Cardiac muscle cell (in vitro differentiated cells and primary cell): ENCODE data around the gene COA8. TPM values are rescaled to one million over a fixed set of nuclear protein-coding genes. Genes with fewer than 3 reads are reported as not detected.

Experiments
- DNase-seq, 2 donors: peaks; one replicate each; pipeline versions ENCODE4 v3.0.0 to v3.0.0-alpha.2; 2010 to 2017; ENCODE audit warnings: low read depth in 1 of 2, low spot score in 1 of 2
- H3K27ac ChIP-seq: fragments of 200-600 bp; sonication (generic); 2 replicates; pipeline ENCODE4 v1.5.1; 2016
- H3K27me3 ChIP-seq: fragments of 200-600 bp; sonication (generic); 2 replicates; pipeline ENCODE4 v1.6.0; 2016; ENCODE audit warnings: control low read depth
- H3K36me3 ChIP-seq: fragments of 200-600 bp; sonication (generic); 2 replicates; pipeline ENCODE4 v1.5.1; 2016; ENCODE audit warnings: control low read depth
- H3K4me1 ChIP-seq: fragments of 200-600 bp; sonication (generic); 2 replicates; pipeline ENCODE4 v1.8.1; 2017; ENCODE audit warnings: low read depth, mild to moderate bottlenecking, mixed run types
- H3K4me3 ChIP-seq: fragments of 200-600 bp; sonication (generic); 2 replicates; pipeline ENCODE4 v1.5.1; 2016; ENCODE audit warnings: mild to moderate bottlenecking
- H3K9me3 ChIP-seq: fragments of 200-600 bp; sonication (generic); 2 replicates; pipeline ENCODE4 v1.5.1; 2017; ENCODE audit warnings: low read depth, mild to moderate bottlenecking, control low read depth
- polyA plus RNA-seq: library from polyadenylated mRNA; unstranded; fragments of >200 nt; fragmentation: Nextera tagmentation; extraction: Ambion mirVana; gene quantifications from 2 replicates; pipeline ENCODE4 v1.2.1, GENCODE V29; 2016
- total RNA-seq: library from RNA; depleted of rRNA; stranded (reverse); fragments of >200 nt; gene quantifications from 2 replicates; pipeline ENCODE4 v1.2.3, GENCODE V29; 2016
- TF ChIP-seq, protein P1 (sequence below): IDR thresholded peaks from 2 replicates; pipeline ENCODE4 v1.5.1; 2012; ENCODE audit warnings: low read depth, mild to moderate bottlenecking, low read length

The COA8 gene
- total and polyA plus RNA-seq, 2 experiments from 2014 or later, result 31.3 to 68.2 TPM

DNA sequence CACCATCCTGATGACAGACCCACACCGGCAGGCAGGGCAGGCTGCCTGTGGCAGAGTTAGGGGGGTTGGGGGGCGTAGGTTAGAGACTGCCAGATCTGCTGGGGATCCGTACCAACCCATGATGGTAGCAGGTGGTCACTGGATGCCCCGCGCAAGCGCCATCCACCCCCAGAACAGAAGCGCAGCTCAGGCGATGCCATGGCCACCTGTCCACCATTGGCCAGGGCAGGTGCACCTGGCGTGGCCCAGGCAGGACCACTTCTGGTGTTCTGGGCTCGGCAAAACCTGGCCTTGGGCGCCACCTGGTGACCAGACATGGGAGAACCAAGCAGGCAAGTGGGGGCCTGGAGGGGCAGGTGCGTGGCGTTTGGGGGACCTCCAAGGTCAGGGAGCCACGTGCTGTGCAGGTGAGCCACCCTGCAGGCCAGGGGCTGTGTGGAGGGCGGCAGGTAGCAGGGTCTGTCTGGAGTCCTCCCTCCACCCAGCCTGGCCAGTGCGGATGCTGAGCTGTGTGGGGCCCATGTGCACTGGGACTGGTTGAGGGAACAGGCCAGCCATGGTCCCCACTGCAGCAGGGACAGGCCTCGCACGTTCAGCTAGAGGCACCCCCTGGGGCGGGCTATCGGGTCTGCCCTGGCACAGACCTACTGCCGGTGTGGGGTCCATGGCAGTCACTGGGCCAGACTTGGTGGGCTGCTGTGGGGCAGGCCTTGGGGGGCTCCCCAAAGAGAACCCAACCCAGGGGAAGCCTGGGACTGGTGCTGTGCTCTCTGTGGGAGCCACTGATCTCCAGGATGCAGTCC, 15.9 kb upstream of the COA8 start:
- no peaks in the 10 kb centered on the region for H3K27me3 ChIP-seq
- TF ChIP-seq, protein P1, sequence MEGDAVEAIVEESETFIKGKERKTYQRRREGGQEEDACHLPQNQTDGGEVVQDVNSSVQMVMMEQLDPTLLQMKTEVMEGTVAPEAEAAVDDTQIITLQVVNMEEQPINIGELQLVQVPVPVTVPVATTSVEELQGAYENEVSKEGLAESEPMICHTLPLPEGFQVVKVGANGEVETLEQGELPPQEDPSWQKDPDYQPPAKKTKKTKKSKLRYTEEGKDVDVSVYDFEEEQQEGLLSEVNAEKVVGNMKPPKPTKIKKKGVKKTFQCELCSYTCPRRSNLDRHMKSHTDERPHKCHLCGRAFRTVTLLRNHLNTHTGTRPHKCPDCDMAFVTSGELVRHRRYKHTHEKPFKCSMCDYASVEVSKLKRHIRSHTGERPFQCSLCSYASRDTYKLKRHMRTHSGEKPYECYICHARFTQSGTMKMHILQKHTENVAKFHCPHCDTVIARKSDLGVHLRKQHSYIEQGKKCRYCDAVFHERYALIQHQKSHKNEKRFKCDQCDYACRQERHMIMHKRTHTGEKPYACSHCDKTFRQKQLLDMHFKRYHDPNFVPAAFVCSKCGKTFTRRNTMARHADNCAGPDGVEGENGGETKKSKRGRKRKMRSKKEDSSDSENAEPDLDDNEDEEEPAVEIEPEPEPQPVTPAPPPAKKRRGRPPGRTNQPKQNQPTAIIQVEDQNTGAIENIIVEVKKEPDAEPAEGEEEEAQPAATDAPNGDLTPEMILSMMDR, result peak; percentile 80
- peak; percentile 59 to 69 for DNase-seq
- no peaks in the 10 kb centered on the region for H3K9me3 ChIP-seq
- no peak overlapping the region for H3K4me3 ChIP-seq
- no peak overlapping the region for H3K27ac ChIP-seq
- no peaks in the 10 kb centered on the region for H3K36me3 ChIP-seq
- H3K4me1 ChIP-seq, result peaks cover 6% of the 10 kb centered on the region

DNA sequence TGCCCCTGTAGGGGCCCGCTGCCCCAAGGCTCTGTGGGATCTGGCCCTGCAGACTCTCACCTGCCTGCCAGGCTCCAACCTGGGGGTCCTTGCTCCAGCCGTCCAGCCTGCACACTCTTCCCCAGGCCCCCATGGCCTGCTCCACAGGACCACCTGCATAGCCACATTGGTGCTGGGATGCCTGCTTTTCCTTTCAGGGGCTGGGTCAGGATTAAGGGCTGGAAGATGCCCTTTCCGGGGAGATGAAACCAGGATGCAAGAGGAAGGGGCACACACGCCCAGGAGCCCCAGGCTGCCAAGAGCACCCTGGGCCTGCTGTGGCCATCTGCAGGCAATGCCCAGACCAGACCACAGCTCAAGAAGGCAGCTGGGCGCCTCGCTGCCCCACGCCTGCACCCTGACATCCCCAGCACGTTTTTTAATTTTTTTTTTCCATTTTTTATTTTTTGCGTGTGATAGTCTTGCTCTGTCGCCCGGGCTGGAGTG, 15.3 kb upstream of the COA8 start:
- no peak for DNase-seq
- Histone ChIP-seq H3K4me1 (peaks cover 5% of the 10 kb centered on the region), H3K9me3 (no peaks in the 10 kb centered on the region), H3K27me3 (no peaks in the 10 kb centered on the region), H3K27ac (no peak overlapping the region), H3K4me3 (no peak overlapping the region), H3K36me3 (no peaks in the 10 kb centered on the region)
- TF ChIP-seq, protein P1, result no peak

DNA sequence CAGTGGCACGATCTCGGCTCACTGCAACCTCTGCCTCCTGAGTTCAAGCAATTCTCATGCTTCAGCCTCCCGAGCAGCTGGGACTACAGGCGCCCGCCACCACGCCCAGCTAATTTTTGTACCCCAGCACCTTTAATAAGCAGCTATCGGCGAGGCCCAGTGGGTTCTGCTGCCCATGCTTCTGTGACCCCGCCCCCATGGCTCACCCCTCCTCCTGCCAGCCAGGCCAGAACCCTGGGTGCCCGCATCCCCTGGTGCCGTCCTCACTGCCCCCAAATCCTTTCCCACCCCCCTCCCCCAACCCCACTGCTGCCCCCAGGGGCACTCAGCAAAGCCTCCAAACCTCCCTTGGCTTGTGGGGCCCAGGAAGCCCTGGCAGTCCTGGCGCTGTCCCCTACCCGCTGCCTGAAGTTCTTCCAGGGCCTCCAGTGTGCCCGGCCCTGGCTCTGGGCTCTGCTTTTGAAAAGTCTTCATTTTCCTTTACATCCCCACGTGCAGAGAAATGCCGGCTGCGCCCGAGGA, 14.8 kb upstream of the COA8 start:
- no peak overlapping the region for H3K27ac ChIP-seq
- TF ChIP-seq, protein P1, result no peak
- peaks cover under 1% of the 10 kb centered on the region for H3K4me1 ChIP-seq
- DNase-seq, result no peak
- no peaks in the 10 kb centered on the region for H3K9me3 ChIP-seq
- no peaks in the 10 kb centered on the region for H3K36me3 ChIP-seq
- H3K4me3 ChIP-seq, result no peak overlapping the region
- no peaks in the 10 kb centered on the region for H3K27me3 ChIP-seq

DNA sequence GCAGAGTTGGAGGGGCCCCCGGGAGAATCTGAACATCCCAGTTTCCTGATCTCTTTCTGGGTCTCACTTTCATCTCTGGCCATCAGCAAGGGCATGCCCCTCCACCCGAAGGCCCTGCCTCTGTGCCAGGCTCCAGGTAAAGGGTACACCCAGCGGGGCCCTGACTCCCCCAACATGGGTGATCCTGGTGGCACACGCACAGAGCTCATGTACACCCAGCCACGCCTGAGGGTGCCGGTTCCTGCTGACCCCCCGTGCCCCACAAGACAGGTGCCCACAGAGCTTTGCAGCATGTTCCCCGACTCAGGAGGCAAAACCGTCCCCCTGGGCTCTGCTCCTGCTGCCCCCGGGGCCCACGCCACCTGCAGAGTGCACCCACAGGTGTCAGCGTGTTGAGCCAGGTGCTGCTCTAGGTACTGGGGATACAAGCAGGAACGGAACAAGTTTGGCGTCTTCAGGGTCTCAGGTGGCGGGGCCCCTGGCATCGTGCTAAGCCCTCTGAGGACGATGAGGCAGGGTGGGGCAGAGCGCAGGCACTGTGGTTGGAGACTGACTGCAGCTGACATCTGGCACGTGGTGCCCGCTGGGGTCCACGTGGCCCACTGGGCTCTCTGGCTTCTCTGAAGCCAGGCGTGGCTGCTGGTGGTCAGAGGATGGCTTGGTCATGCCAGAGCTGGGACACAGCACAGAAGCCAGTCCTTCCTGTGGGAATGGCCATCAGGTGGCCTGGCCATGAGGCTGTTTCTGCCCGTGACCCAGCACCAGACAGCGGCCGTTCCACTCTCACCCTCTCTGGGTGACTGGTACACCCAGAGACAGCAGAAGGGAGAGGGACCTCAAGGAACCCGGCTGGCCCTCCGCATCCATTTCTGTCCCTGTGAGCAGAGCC, 14.1 kb upstream of the COA8 start:
- no peaks in the 10 kb centered on the region for H3K4me1 ChIP-seq
- no peaks in the 10 kb centered on the region for H3K9me3 ChIP-seq
- H3K4me3 ChIP-seq, result no peak overlapping the region
- H3K27me3 ChIP-seq, result no peaks in the 10 kb centered on the region
- H3K27ac ChIP-seq, result no peak overlapping the region
- TF ChIP-seq, protein P1, result no peak
- DNase-seq, result no peak
- H3K36me3 ChIP-seq, result no peaks in the 10 kb centered on the region
